ENCODE data around the gene MOB3B.

DNA sequence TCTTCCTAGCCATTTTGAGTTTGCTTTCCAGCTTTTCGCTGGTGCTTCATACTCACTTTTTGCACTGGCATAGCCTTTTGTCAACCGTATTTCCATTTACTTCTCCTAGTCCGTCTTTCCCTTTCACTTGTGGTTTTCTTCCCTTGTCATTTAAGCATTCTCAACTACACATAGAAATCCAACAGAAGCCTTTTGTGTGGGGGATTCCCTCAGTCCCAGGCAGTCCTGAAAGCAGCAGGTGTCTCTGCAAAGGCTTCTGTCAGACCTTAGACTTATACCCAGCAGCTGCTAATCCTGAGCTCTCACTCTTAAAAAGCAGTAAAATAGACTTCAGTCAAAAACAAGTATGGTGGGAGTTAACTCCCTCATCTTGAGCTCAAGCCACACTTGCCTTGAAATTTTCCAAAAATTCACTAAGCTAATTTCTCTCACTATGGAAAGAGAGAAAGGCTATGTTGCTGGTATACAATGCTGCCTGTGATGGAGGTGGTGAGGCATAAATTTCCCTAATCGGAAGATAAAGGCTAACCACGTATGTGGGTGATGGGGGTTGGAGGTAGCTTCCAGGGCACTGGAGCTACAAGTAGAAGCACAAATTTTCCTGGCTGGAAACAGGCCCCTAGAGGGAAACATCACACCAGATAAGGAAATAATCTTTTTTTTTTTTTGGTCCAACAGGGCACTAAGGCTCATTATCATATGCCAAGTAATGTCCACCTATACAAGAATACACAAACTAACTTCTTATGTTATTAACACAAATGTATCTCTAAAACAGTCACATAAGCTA lies 40.3 kb downstream of the MOB3B start:
- TF ChIP-seq POLR2AphosphoS5 (IDR thresholded peaks at IDR 0.05; ENCODE audit: insufficient read depth in 1 of 2, low read depth in 1 of 2) = no peak
- TF ChIP-seq, protein P1, sequence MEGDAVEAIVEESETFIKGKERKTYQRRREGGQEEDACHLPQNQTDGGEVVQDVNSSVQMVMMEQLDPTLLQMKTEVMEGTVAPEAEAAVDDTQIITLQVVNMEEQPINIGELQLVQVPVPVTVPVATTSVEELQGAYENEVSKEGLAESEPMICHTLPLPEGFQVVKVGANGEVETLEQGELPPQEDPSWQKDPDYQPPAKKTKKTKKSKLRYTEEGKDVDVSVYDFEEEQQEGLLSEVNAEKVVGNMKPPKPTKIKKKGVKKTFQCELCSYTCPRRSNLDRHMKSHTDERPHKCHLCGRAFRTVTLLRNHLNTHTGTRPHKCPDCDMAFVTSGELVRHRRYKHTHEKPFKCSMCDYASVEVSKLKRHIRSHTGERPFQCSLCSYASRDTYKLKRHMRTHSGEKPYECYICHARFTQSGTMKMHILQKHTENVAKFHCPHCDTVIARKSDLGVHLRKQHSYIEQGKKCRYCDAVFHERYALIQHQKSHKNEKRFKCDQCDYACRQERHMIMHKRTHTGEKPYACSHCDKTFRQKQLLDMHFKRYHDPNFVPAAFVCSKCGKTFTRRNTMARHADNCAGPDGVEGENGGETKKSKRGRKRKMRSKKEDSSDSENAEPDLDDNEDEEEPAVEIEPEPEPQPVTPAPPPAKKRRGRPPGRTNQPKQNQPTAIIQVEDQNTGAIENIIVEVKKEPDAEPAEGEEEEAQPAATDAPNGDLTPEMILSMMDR (IDR thresholded peaks at IDR 0.05) = no peak

Data from vagina (tissue), 2 donors.